Suprapubic skin (tissue), 4 donors: ENCODE data around the gene NHSL2.

ENCODE experiments used
- EP300 ChIP-seq: sonication (generic); formaldehyde crosslinking; IDR thresholded peaks from one replicate; pipeline ENCODE4 v1.6.1; 2017; ENCODE audit warnings: antibody characterized with exemption
- POLR2A ChIP-seq, 2 donors: fragments of 450-650 bp; IDR thresholded peaks; one replicate each; pipeline ENCODE4 v1.6.1; 2017; ENCODE audit warnings: antibody characterized with exemption in 2 of 2, mild to moderate bottlenecking in 2 of 2, moderate library complexity in 2 of 2
- POLR2AphosphoS5 ChIP-seq, 3 donors: sonication (generic); formaldehyde crosslinking; IDR thresholded peaks; one replicate each; pipeline ENCODE4 v1.6.1; 2017; ENCODE audit warnings: antibody characterized with exemption in 3 of 3
- TF ChIP-seq, protein P1 (sequence below), 2 donors: fragments of 200-600 bp in 1 of 2; fragments of 450-650 bp in 1 of 2; sonication (generic) in 1 of 2; IDR thresholded peaks; one replicate each; pipeline ENCODE4 v1.5.1; 2016 to 2019; ENCODE audit warnings: antibody characterized with exemption in 2 of 2, mild to moderate bottlenecking in 1 of 2, moderate library complexity in 1 of 2

DNA sequence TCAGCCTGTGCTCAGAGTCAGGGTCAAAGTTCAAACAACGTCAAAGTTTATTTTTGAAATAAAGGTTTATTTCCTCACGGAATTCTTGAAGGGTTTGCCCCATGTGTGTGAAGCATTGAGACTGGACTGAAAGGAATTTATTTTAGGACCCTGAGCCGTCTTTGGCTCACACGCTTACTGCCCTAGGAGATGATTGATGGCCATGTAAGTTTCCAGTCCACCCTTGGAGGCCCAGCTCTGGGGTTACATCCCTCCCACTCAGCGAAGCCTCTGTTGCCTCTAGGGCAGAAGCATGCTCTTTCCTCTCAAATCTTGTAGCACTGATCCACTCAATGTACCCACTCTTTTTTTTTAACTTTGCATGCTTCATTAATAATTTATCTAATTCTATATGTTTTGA is 4.5 kb upstream of the NHSL2 start:
- TF ChIP-seq, protein P1, sequence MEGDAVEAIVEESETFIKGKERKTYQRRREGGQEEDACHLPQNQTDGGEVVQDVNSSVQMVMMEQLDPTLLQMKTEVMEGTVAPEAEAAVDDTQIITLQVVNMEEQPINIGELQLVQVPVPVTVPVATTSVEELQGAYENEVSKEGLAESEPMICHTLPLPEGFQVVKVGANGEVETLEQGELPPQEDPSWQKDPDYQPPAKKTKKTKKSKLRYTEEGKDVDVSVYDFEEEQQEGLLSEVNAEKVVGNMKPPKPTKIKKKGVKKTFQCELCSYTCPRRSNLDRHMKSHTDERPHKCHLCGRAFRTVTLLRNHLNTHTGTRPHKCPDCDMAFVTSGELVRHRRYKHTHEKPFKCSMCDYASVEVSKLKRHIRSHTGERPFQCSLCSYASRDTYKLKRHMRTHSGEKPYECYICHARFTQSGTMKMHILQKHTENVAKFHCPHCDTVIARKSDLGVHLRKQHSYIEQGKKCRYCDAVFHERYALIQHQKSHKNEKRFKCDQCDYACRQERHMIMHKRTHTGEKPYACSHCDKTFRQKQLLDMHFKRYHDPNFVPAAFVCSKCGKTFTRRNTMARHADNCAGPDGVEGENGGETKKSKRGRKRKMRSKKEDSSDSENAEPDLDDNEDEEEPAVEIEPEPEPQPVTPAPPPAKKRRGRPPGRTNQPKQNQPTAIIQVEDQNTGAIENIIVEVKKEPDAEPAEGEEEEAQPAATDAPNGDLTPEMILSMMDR (IDR thresholded peaks at IDR 0.05), result no peak
- TF ChIP-seq EP300 (no peak), POLR2AphosphoS5 (IDR thresholded peaks at IDR 0.05) (no peak), POLR2A (IDR thresholded peaks at IDR 0.05) (no peak)
